IMR-90 (cell line): Measurements from ENCODE around the gene KCTD4.

Experiments used
- CTCF ChIP-seq: conservative IDR thresholded peaks from 2 replicates; pipeline ENCODE4 v1.5.1; 2012; ENCODE audit warnings: mild to moderate bottlenecking, low read depth, low read length, improper control_type of control experiment
- ELK1 ChIP-seq: fragments of 150-350 bp; IDR thresholded peaks from 2 replicates; pipeline ENCODE4 v1.6.1; 2016; ENCODE audit warnings: low read depth, mild to moderate bottlenecking, low read length, moderate library complexity, borderline replicate concordance
- FOS ChIP-seq: fragments of 150-350 bp; IDR thresholded peaks from 2 replicates; pipeline ENCODE4 v1.6.1; 2016; ENCODE audit warnings: low read depth, low read length
- MAZ ChIP-seq: IDR thresholded peaks from 2 replicates; pipeline ENCODE4 v1.6.1; 2012; ENCODE audit warnings: low read depth, mild to moderate bottlenecking, low read length, improper control_type of control experiment, moderate library complexity, borderline replicate concordance
- POLR2A ChIP-seq: IDR thresholded peaks from 2 replicates; pipeline ENCODE4 v1.6.1; 2012; ENCODE audit warnings: mild to moderate bottlenecking, low read depth, low read length
- RAD21 ChIP-seq: IDR thresholded peaks from 2 replicates; pipeline ENCODE4 v1.6.1; 2012; ENCODE audit warnings: low read length, improper control_type of control experiment
- RCOR1 ChIP-seq: IDR thresholded peaks from 2 replicates; pipeline ENCODE4 v1.6.1; 2012; ENCODE audit warnings: mild to moderate bottlenecking, low read length, improper control_type of control experiment; ENCODE audit not compliant: insufficient replicate concordance
- USF2 ChIP-seq: fragments of 150-350 bp; IDR thresholded peaks from 2 replicates; pipeline ENCODE4 v1.6.1; 2017; ENCODE audit warnings: mild to moderate bottlenecking, antibody characterized with exemption, low read length, low read depth

- TF ChIP-seq CTCF = peak; percentile 33
- no peak for TF ChIP-seq ELK1
- TF ChIP-seq MAZ = no peak
- no peak for TF ChIP-seq POLR2A
- peak; percentile 38; the same call in 1 of the 2 replicates for TF ChIP-seq RAD21
- no peak for TF ChIP-seq RCOR1
- no peak for TF ChIP-seq USF2
- TF ChIP-seq FOS = no peak
Observed at GRCh38 chr13:45194081-45194939, 6.5 kb downstream of the KCTD4 start.
